Prostate gland (tissue), 2 donors: Measurements from ENCODE around the gene ZNF491.

Experiments used
- CTCF ChIP-seq, 4 experiments: fragments of 200-600 bp in 2 of 4; fragments of 450-650 bp in 2 of 4; sonication (generic) in 2 of 4; IDR thresholded peaks; 1 replicate in 3 of 4; 2 replicates in 1 of 4; pipeline ENCODE4 v1.5.1; 2016 to 2019; ENCODE audit warnings: antibody characterized with exemption in 4 of 4, mild to moderate bottlenecking in 2 of 4, moderate library complexity in 2 of 4
- POLR2A ChIP-seq: fragments of 450-650 bp; IDR thresholded peaks from one replicate; pipeline ENCODE4 v1.6.1; 2016; ENCODE audit warnings: antibody characterized with exemption, mild to moderate bottlenecking
- POLR2AphosphoS5 ChIP-seq: sonication (generic); formaldehyde crosslinking; IDR thresholded peaks from one replicate; pipeline ENCODE4 v1.6.1; 2017; ENCODE audit warnings: antibody characterized with exemption

DNA sequence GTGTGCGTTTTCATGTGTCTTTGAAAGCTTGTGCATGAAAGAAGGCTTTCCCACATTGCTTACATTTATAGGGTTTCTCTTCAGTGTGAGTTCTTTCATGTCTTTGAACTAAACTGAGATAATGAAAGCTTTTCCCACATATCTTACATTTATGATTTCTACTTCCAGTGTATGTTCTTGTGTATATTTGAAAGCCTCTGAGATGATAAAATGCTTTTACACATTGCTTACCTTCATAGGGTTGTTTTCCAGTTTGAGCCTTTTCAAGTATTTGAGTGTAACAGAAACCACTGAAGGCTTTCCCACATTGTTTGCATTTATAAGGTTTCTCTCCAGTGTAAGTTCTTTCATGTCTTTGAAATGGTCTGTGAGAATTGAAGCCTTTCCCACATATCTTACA, 41.4 kb upstream of the ZNF491 start:
- TF ChIP-seq CTCF (IDR thresholded peaks at IDR 0.05): no peak
- no peak for TF ChIP-seq POLR2A
- no peak for TF ChIP-seq POLR2AphosphoS5
